GM18870 (cell line): ENCODE measurements around the gene MYO1H.

Source experiments
- ATAC-seq: cut with Tn5 transposase; IDR thresholded peaks from one replicate; pipeline ENCODE4 v1.9.1; 2021; ENCODE audit warnings: moderate library complexity; ENCODE audit not compliant: unreplicated experiment

Gene MYO1H

DNA sequence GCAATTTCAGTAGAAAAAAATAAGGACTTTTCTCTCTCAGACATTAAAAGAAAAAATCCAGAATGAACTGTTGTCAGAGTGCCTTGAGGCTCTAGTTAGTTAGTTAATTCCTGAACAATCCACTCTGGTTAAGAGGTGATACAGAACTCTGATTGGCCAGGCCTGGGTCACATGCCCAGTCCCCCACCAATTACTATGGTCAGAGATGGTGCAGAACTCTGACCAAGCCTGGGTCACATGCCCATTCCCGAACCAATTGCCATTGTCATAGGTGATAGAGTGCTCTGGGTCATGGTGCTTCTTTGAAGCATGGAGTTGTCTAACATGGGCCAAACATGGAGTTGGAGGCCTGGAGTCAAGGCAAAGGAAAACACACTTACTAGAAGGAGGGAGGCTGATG is 11.1 kb upstream of the MYO1H start:
- ATAC-seq = no peak

DNA sequence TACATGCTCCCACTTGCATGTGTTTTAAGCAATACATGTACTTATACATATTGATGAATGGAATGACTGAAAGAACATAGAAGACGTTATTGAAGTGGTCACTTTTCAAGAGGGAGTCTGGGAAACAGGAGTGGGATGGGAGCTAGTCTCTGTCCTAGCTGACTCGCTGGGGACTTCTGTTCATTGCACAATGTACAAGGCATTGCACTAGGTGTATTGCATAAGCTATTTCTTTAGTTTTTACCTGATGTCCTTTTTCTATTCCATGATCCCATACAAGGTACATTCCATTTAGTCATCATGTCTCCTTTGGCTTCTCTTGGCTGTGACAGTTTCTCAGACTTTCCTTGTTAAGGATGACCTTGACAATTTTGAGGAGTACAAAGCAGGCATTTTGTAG is 4.0 kb upstream of the MYO1H start:
- no peak for ATAC-seq

DNA sequence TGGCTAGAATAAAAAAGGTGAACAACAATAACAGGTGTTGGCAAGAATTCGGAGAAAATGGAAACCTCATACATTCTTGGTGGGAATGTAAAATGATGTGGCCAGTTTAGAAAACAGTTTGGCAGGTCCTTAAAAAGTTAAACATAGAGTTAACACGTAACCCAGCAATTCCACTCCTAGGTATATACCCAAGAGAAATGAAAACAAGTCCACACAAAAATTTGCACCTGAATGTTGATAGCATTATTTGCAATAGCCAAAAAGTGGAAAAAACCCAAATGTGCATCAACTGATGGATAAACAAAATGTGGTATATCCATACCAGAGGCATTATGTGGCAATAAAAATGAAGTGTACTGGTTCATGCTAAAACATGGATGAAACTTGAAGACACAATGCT is 2.3 kb upstream of the MYO1H start:
- ATAC-seq = no peak

GRCh38 chr12:109346920-109347319 is 780 bp upstream of the MYO1H start:
- no peak for ATAC-seq

DNA sequence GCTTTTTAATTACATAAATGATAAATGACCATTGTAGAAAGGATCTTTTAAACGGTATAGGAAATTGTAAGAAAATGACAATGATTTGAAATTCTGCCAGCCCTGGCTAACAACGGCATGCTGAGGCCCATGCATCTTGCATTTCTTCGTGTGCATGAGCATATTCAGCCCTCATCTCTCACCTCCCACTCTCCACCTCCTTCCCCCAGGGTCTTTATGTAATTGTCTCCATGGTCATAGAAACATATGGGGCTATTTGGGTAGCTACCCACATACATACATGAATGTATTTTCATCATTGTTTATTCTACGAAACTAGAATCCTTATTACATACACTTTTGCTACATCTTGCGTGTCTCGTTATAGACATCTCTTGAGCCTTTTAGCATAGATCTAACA is 4.5 kb downstream of the MYO1H start:
- no peak for ATAC-seq

- no peak for ATAC-seq
Observed at GRCh38 chr12:109356577-109356976, 8.9 kb downstream of the MYO1H start.

DNA sequence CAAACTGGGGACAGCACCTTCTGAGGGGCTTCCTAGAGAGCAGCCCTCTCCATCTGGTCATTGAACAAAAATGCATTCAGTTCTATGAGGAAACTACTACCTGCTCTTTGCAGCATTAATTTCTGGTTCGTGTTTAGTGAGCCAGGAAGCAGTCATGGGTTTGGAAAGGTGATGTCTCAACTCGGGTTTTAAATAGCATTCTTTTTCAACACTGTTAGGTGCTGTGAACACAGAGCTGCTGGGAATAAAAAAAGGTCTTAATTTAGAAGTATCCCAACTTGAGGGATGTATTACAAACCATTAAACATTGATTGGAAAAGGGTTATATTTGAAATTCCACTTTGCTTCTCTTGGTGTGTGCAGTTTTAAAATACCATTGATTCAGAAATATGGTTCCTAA is 9.3 kb downstream of the MYO1H start:
- no peak for ATAC-seq

GRCh38 chr12:109358154-109358869 is 10.6 kb downstream of the MYO1H start:
- ATAC-seq = peak; percentile 73

DNA sequence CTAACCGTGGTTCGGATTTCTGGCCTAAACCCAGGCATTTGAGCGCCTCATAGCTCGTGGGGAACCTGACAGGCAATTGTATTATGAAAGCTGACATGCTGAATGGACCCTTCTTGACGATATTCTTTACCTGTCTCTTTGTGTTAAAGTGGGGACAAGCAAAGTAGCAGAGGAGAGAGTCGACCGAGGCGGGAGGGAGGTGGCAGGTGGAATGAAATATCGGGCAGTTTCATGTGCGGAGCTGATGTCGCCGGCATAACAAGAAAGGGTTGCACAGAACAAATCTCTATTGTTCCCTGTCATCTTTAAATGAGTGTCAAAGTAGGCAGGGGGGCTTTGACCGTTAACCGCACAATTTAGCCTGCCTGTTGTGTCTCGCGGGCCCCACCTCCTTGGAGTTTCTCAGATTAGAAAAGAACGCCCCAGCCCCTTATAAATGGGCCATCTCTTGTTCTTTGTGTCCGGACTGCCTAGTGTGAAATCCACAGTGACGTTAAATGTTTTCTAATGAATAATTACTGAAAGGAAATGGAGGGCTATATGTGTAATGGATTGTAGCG is 11.5 kb downstream of the MYO1H start:
- ATAC-seq = no peak

DNA sequence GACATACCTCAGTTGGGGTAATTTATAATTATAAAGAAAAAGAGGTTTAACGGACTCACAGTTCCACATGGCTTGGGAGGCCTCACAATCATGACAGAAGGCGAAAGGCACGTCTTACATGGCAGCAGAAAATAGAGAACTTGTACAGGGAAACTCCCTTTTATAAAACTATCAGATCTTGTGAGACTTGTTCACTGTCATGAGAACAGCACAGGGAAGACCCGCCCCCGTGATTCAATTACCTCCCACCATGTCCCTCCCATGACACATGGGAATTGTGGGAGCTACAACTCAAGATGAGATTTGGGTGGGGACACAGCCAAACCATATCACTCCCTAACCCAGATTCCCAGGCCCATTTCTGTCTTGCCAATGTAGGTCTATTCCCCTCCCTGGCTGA is 22.1 kb downstream of the MYO1H start:
- no peak for ATAC-seq

- no peak for ATAC-seq
Observed at GRCh38 chr12:109377139-109377685, 29.5 kb downstream of the MYO1H start.

- no peak for ATAC-seq
Observed at GRCh38 chr12:109378569-109378968, 30.9 kb downstream of the MYO1H start.

DNA sequence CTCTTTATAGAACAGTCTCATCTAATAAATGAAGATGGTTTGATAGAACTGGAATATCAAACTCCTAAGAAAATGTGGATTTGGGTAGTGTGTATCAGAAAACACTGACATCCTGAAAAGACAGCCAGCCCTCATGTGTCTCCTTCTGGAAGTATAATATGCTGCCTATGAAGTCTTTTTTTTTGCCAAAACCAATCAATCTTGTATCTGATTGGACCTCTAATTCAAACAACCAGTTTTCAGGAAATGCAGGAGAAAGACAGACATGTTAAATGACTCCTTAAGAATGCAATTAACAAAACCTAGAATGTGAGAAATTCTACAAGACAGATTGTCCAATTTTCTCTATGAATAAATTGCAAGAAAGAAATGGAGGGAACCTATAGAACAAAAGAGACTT is 34.3 kb downstream of the MYO1H start:
- no peak for ATAC-seq

DNA sequence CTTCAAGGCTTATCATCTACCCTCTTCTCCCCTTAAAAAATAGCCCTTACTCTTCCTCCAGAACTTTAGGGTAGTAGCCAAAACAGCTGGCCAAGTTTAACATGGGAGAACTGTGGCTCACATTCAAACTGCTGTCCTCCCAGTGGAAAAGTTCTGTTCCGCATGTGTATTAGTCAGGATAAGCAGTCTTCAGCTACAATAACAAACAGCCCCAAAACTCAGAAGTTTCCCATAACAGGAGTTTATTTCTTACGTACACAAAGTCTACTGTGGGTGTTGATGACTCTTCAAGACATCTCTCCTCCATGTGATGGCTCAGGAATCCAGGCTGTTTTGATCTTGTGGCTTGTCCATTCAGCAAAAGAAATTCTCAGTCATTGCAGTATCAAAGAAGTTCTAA is 35.5 kb downstream of the MYO1H start:
- ATAC-seq = no peak

- no peak for ATAC-seq
Observed at GRCh38 chr12:109385339-109386058, 37.8 kb downstream of the MYO1H start.

GRCh38 chr12:109386059-109386433 is 38.3 kb downstream of the MYO1H start:
- ATAC-seq = no peak

GRCh38 chr12:109387425-109388166 is 39.9 kb downstream of the MYO1H start:
- ATAC-seq = no peak

DNA sequence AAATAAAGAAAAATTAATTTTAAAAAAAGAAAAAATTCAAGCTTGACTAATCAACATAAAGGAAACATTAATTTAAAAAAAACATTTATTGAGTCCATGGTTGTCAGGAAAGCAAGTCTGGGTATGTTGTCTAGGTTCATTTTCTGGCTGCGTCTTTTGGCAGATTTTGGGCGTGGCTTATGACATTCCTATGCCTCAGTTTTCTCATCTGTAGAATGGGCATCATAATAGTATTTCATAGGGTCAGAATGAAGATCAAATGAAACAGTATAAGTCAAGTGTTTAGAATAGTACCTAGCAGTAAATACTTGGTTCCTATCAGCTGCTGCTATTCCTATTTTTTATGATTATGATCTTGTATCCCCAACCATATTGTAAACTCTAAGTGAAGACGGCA is 40.5 kb downstream of the MYO1H start:
- ATAC-seq = no peak

- no peak for ATAC-seq
Observed at GRCh38 chr12:109389146-109389545, 41.4 kb downstream of the MYO1H start.

- ATAC-seq = no peak
Observed at GRCh38 chr12:109393437-109394345, 46.0 kb downstream of the MYO1H start.
